HG03354 (cell line): Measurements from ENCODE around the gene SH3BP4.

Source experiments
- ATAC-seq: cut with Tn5 transposase; IDR thresholded peaks from one replicate; pipeline ENCODE4 v1.9.1; 2021; ENCODE audit warnings: mild to moderate bottlenecking; ENCODE audit not compliant: unreplicated experiment, poor library complexity, severe bottlenecking

SH3BP4 gene

GRCh38 chr2:235068701-235069100 is 116.9 kb downstream of the SH3BP4 start:
- no peak for ATAC-seq

DNA sequence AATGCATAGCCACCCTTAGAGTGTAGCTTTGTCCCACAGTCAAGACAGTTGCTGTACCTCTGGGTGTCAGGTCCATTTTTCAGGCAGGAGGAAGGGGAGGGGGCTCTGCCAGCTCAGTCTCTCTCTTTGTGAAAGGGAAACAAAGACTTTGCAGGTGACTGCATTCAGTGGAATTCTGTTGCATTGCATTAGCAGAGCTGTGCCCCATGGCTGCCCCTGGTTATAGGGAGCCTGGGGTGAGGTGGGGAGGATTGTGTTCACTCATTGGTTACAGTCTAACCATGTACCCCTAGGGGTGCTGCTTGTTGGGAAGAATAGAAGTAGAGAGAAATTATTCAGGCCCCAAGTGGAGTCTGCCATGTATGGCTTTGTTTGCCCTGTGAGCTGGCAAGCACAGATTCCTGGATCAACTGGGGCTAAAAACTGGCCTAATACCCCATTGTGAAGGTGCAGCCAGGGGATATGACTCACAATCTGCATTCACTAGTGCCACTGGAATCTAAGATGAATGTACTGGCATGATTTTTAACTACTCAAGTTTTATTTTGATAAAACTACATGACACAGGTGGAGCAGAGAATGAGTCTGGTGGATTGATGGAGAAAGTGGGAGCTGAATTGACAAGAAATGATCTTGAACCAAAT is 118.4 kb downstream of the SH3BP4 start:
- ATAC-seq, result no peak

- no peak for ATAC-seq
Observed at GRCh38 chr2:235073868-235074413, 122.1 kb downstream of the SH3BP4 start.

GRCh38 chr2:235077046-235077445 is 125.2 kb downstream of the SH3BP4 start:
- no peak for ATAC-seq

- ATAC-seq, result no peak
Observed at GRCh38 chr2:235078182-235078581, 126.4 kb downstream of the SH3BP4 start.

GRCh38 chr2:235078914-235079472 is 127.2 kb downstream of the SH3BP4 start:
- ATAC-seq, result no peak

GRCh38 chr2:235080101-235080500 is 128.3 kb downstream of the SH3BP4 start:
- no peak for ATAC-seq

GRCh38 chr2:235082578-235083338 is 130.9 kb downstream of the SH3BP4 start:
- ATAC-seq, result no peak

DNA sequence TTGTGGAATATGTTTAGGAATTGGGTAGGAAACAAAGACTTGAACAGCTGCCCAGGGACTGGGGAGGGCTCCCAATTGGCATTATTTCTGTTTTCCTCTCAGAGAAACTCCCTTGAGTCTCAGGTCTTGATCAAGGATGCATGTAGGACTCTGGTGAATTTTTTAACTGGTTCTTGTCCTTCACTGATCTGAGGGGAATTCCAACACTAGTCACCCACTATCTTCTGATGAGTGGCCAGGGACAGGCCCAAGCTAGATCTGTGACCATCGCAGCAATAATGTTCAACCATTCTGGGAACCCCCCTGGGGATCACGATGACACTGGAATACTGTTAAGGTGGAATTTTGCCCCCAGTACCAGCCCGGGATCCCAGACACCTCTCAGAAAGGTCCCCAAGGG is 132.0 kb downstream of the SH3BP4 start:
- no peak for ATAC-seq

- no peak for ATAC-seq
Observed at GRCh38 chr2:235084424-235084823, 132.6 kb downstream of the SH3BP4 start.

DNA sequence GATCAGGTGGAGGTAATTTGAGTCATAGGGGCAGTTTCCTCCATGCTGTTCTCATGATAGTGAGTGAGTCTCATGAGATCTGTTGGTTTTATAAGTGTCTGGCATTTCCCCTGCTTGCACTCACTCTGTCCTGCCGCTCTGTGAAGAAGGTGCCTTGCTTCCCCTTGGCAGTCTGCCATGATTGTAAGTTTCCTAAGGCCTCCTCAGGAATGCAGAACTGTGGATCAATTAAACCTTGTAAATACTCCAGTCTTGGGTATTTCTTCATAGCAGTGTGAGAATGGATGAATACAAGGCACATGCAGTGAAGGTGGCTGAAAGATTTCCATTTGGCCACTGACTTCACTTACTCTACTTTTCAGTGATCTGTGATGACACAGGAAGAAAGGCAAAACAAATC is 133.7 kb downstream of the SH3BP4 start:
- ATAC-seq, result no peak

GRCh38 chr2:235086481-235087184 is 134.8 kb downstream of the SH3BP4 start:
- no peak for ATAC-seq

- no peak for ATAC-seq
Observed at GRCh38 chr2:235087832-235088495, 136.1 kb downstream of the SH3BP4 start.

- ATAC-seq, result no peak
Observed at GRCh38 chr2:235088496-235088921, 136.7 kb downstream of the SH3BP4 start.

GRCh38 chr2:235091421-235091820 is 139.6 kb downstream of the SH3BP4 start:
- no peak for ATAC-seq

GRCh38 chr2:235091983-235092382 is 140.2 kb downstream of the SH3BP4 start:
- no peak for ATAC-seq

GRCh38 chr2:235092433-235093223 is 140.8 kb downstream of the SH3BP4 start:
- ATAC-seq, result no peak

DNA sequence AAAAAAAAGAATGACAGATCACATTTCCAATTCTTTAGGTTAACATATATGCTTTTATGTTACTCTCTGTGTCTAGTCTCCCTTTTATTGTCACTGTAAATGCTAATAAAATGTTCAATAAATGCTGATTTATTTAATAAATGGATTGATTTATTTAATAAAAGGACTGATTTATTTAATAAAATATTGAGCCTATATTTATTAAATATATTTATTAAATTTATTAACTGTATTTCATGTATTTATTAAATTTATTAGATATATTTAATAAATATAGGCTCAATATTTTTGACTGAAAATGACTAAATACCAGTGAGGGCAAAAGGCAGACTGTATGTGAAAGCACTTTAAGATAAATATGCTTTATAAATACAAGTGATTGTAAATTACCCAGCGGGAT is 142.6 kb downstream of the SH3BP4 start:
- no peak for ATAC-seq

DNA sequence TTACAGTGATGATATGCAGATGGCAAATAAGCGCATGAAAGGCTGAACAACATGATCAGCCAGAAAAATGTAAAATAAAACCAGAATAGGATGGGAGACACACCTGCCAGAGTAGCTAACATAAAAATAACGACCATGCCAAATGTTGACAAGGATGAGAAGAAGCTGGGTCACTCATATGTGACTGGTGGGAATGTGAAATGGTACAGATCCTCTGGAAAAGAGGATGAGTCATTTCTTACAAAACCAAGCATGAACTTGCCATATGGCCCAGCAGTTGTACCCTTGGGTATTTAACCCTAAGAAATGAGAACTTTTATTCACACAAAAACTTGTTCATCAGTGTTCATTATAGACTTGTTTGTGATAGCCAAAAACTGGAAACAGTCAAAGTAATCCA is 143.8 kb downstream of the SH3BP4 start:
- ATAC-seq, result no peak
